Endodermal cell (in vitro differentiated cells): ENCODE measurements around the gene SH3GLB1. TPM values are rescaled to one million over a fixed set of nuclear protein-coding genes. Genes with fewer than 3 reads are reported as not detected.

Source experiments
- DNase-seq: peaks from one replicate; pipeline ENCODE4 v3.0.0-alpha.2; 2017
- H3K27ac ChIP-seq: 2 replicates; pipeline ENCODE4 v1.5.1; 2013; ENCODE audit warnings: mild to moderate bottlenecking, low read depth, low read length, moderate library complexity
- H3K27me3 ChIP-seq: 2 replicates; pipeline ENCODE4 v1.6.1; 2013; ENCODE audit warnings: mild to moderate bottlenecking, low read length, moderate library complexity; ENCODE audit not compliant: insufficient read depth, control insufficient read depth, poor library complexity, severe bottlenecking
- H3K36me3 ChIP-seq: 2 replicates; pipeline ENCODE4 v1.7.0; 2013; ENCODE audit warnings: mild to moderate bottlenecking, low read length, moderate library complexity; ENCODE audit not compliant: control insufficient read depth, insufficient read depth
- H3K4me1 ChIP-seq: one replicate; pipeline ENCODE4 v1.7.0; 2013; ENCODE audit warnings: low read length; ENCODE audit not compliant: control insufficient read depth, insufficient read depth
- H3K4me3 ChIP-seq: 2 replicates; pipeline ENCODE4 v1.5.1; 2013; ENCODE audit warnings: mild to moderate bottlenecking, low read length, moderate library complexity
- H3K9ac ChIP-seq: 2 replicates; pipeline ENCODE4 v1.6.1; 2013; ENCODE audit warnings: mild to moderate bottlenecking, low read length, moderate library complexity; ENCODE audit not compliant: poor library complexity, severe bottlenecking; ENCODE audit errors: extremely low read depth
- H3K9me3 ChIP-seq: 2 replicates; pipeline ENCODE4 v1.6.1; 2013; ENCODE audit warnings: mild to moderate bottlenecking, low read length, moderate library complexity; ENCODE audit not compliant: control insufficient read depth
- H3K27ac Mint-ChIP-seq: 2 replicates; pipeline ENCODE4 v1.8.0; 2020; ENCODE audit warnings: mixed read lengths
- H3K27me3 Mint-ChIP-seq: 2 replicates; pipeline ENCODE4 v1.8.0; 2021; ENCODE audit warnings: mild to moderate bottlenecking, mixed read lengths; ENCODE audit not compliant: insufficient read depth
- H3K36me3 Mint-ChIP-seq: 2 replicates; pipeline ENCODE4 v1.8.0; 2020; ENCODE audit warnings: low read depth, mixed read lengths
- H3K4me1 Mint-ChIP-seq: 2 replicates; pipeline ENCODE4 v1.8.0; 2020; ENCODE audit warnings: mixed read lengths
- H3K4me3 Mint-ChIP-seq: 2 replicates; pipeline ENCODE4 v1.8.0; 2020; ENCODE audit warnings: mild to moderate bottlenecking, moderate library complexity, mixed read lengths
- H3K9me3 Mint-ChIP-seq: 2 replicates; pipeline ENCODE4 v1.8.0; 2020; ENCODE audit warnings: mild to moderate bottlenecking, mixed read lengths
- CTCF ChIP-seq: fragments of 200-600 bp; sonication (generic); conservative IDR thresholded peaks from 2 replicates; pipeline ENCODE4 v1.5.0; 2021; ENCODE audit warnings: antibody characterized with exemption, mild to moderate bottlenecking
- WGBS, 2 experiments: methylation state at CpG; one replicate each; pipeline versions ENCODE4 v1.1.5 to v1.1.7; 2013; ENCODE audit warnings: missing lambda C conversion rate in 2 of 2, mixed read lengths in 1 of 2; ENCODE audit not compliant: insufficient coverage in 1 of 2, insufficient read length in 1 of 2; 5-methylcytosine and 5-hydroxymethylcytosine counted together
- total RNA-seq, 2 donors: library from RNA; stranded (reverse); fragmentation: NEBNext Ultra II Directional in 1 of 2; extraction: Animal tissue kit (Norgen Biotek cat#: 25700) in 1 of 2; gene quantifications; 2 replicates in 1 of 2; 3 replicates in 1 of 2; pipeline ENCODE4 v1.2.1, GENCODE V29; 2021

Gene SH3GLB1
- total RNA-seq, 2 donors from 2014 or later = 52.5 to 64.8 TPM

GRCh38 chr1:86760199-86760598 lies 55.8 kb downstream of the SH3GLB1 start:
- Histone ChIP-seq H3K27me3 (no peaks in the 10 kb centered on the region), H3K9ac (no peak overlapping the region), H3K4me1 (peaks cover 11% of the 10 kb centered on the region), H3K36me3 (no peaks in the 10 kb centered on the region), H3K9me3 (peaks cover 8% of the 10 kb centered on the region), H3K27ac (no peak overlapping the region), H3K4me3 (no peak overlapping the region)
- DNase-seq = no peak
- no peak overlapping the region for H3K4me3 Mint-ChIP-seq
- no peaks in the 10 kb centered on the region for H3K36me3 Mint-ChIP-seq
- no peak overlapping the region for H3K27ac Mint-ChIP-seq
- H3K27me3 Mint-ChIP-seq = peaks cover 2% of the 10 kb centered on the region
- H3K9me3 Mint-ChIP-seq = peaks cover 2% of the 10 kb centered on the region
- peaks cover 19% of the 10 kb centered on the region for H3K4me1 Mint-ChIP-seq
- TF ChIP-seq CTCF = no peak
- WGBS, 2 experiments = 80 to 88% methylated on average over 1 of the region's 1 CpG

- H3K27ac ChIP-seq = no peak overlapping the region
- Mint-ChIP-seq H3K4me3 (no peak overlapping the region), H3K9me3 (peaks cover 5% of the 10 kb centered on the region), H3K27ac (no peak overlapping the region), H3K27me3 (peaks cover 2% of the 10 kb centered on the region), H3K4me1 (peaks cover 13% of the 10 kb centered on the region), H3K36me3 (no peaks in the 10 kb centered on the region)
- no peak for TF ChIP-seq CTCF
- H3K36me3 ChIP-seq = no peaks in the 10 kb centered on the region
- H3K27me3 ChIP-seq = no peaks in the 10 kb centered on the region
- no peak overlapping the region for H3K4me3 ChIP-seq
- 86 to 100% methylated on average over 3 to 7 of the region's 7 CpGs for WGBS, 2 experiments
- peaks cover 3% of the 10 kb centered on the region for H3K4me1 ChIP-seq
- no peak overlapping the region for H3K9ac ChIP-seq
- no peak for DNase-seq
- H3K9me3 ChIP-seq = peaks cover 14% of the 10 kb centered on the region
These were observed 58.0 kb downstream of the SH3GLB1 start for GRCh38 chr1:86762336-86762735.

- peaks cover 3% of the 10 kb centered on the region for H3K4me1 ChIP-seq
- Mint-ChIP-seq H3K27ac (no peak overlapping the region), H3K4me3 (no peak overlapping the region), H3K4me1 (peaks cover 13% of the 10 kb centered on the region), H3K27me3 (peaks cover 4% of the 10 kb centered on the region), H3K36me3 (no peaks in the 10 kb centered on the region), H3K9me3 (peaks cover 6% of the 10 kb centered on the region)
- no peak for TF ChIP-seq CTCF
- peaks cover 26% of the 10 kb centered on the region for H3K9me3 ChIP-seq
- H3K9ac ChIP-seq = no peak overlapping the region
- H3K4me3 ChIP-seq = no peak overlapping the region
- no peak for DNase-seq
- no peaks in the 10 kb centered on the region for H3K36me3 ChIP-seq
- no peaks in the 10 kb centered on the region for H3K27me3 ChIP-seq
- 96 to 100% methylated on average over 1 of the region's 1 CpG for WGBS, 2 experiments
- no peak overlapping the region for H3K27ac ChIP-seq
These were observed 60.1 kb downstream of the SH3GLB1 start for GRCh38 chr1:86764523-86764922.
